HL-60/S4 treated with retinoic acid at 250 ng/mL for 4 days and 3 days (cell line): Measurements from ENCODE around the gene DNAH1.

ENCODE experiments used
- in situ Hi-C: fragments of 300-500 bp; cut with MboI; formaldehyde crosslinking; loops from 2 replicates; pipeline ENCODE4 v1.7.0; 2022; ENCODE audit warnings: low sequenced_read_pairs

DNAH1 gene

GRCh38 chr3:52383446-52383845, 67.3 kb downstream of the DNAH1 start:
- in situ Hi-C loops: no loop called here

- in situ Hi-C loops: no loop called here
Measured at GRCh38 chr3:52384019-52384761, 68.1 kb downstream of the DNAH1 start.

GRCh38 chr3:52385157-52385556, 69.0 kb downstream of the DNAH1 start:
- in situ Hi-C loops: no loop called here

GRCh38 chr3:52387481-52387880, 71.4 kb downstream of the DNAH1 start:
- in situ Hi-C loops: no loop called here

- in situ Hi-C loops: no loop called here
Measured at GRCh38 chr3:52388348-52388821, 72.3 kb downstream of the DNAH1 start.

GRCh38 chr3:52388933-52389332, 72.8 kb downstream of the DNAH1 start:
- in situ Hi-C loops: no loop called here

- in situ Hi-C loops: no loop called here
Measured at GRCh38 chr3:52391096-52391495, 75.0 kb downstream of the DNAH1 start.

- in situ Hi-C loops: no loop called here
Measured at GRCh38 chr3:52392216-52392930, 76.3 kb downstream of the DNAH1 start.

GRCh38 chr3:52393131-52393807, 77.2 kb downstream of the DNAH1 start:
- in situ Hi-C loops: no loop called here

- in situ Hi-C loops: no loop called here
Measured at GRCh38 chr3:52393959-52394670, 78.0 kb downstream of the DNAH1 start.

- in situ Hi-C loops: no loop called here
Measured at GRCh38 chr3:52394751-52395502, 78.8 kb downstream of the DNAH1 start.

GRCh38 chr3:52395503-52395865, 79.4 kb downstream of the DNAH1 start:
- in situ Hi-C loops: no loop called here

- in situ Hi-C loops: no loop called here
Measured at GRCh38 chr3:52396011-52396906, 80.1 kb downstream of the DNAH1 start.

GRCh38 chr3:52396907-52397591, 80.9 kb downstream of the DNAH1 start:
- in situ Hi-C loops: no loop called here

GRCh38 chr3:52397676-52398399, 81.7 kb downstream of the DNAH1 start:
- in situ Hi-C loops: no loop called here

- in situ Hi-C loops: no loop called here
Measured at GRCh38 chr3:52398670-52399081, 82.6 kb downstream of the DNAH1 start.

- in situ Hi-C loops: no loop called here
Measured at GRCh38 chr3:52399131-52399530, 83.0 kb downstream of the DNAH1 start.

GRCh38 chr3:52399593-52399992, 83.5 kb downstream of the DNAH1 start:
- in situ Hi-C loops: no loop called here
